ENCODE measurements around the gene SEMA4G. TPM values are rescaled to one million over a fixed set of nuclear protein-coding genes. Genes with fewer than 3 reads are reported as not detected.
A peak's percentile ranks its signal among the peaks of the same experiment; 100 is the strongest.

Gene SEMA4G
- total and polyA plus RNA-seq, 2 of the 13 experiments (the other 11 are each of a cell fraction or from before 2014, with no cell fraction given) = 46.2 to 207 TPM

GRCh38 chr10:101012525-101013364 is 43.4 kb downstream of the SEMA4G start (continued):
- TF ChIP-seq, protein P1, sequence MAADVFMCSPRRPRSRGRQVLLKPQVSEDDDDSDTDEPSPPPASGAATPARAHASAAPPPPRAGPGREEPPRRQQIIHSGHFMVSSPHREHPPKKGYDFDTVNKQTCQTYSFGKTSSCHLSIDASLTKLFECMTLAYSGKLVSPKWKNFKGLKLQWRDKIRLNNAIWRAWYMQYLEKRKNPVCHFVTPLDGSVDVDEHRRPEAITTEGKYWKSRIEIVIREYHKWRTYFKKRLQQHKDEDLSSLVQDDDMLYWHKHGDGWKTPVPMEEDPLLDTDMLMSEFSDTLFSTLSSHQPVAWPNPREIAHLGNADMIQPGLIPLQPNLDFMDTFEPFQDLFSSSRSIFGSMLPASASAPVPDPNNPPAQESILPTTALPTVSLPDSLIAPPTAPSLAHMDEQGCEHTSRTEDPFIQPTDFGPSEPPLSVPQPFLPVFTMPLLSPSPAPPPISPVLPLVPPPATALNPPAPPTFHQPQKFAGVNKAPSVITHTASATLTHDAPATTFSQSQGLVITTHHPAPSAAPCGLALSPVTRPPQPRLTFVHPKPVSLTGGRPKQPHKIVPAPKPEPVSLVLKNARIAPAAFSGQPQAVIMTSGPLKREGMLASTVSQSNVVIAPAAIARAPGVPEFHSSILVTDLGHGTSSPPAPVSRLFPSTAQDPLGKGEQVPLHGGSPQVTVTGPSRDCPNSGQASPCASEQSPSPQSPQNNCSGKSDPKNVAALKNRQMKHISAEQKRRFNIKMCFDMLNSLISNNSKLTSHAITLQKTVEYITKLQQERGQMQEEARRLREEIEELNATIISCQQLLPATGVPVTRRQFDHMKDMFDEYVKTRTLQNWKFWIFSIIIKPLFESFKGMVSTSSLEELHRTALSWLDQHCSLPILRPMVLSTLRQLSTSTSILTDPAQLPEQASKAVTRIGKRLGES (CRISPR knock-in tag; IDR thresholded peaks at IDR 0.05; ENCODE audit: borderline replicate concordance) = no peak
- peak; percentile 88 to 93; a peak in 3 of 4 replicates for TF ChIP-seq HMGXB4 (CRISPR knock-in tag; IDR thresholded peaks at IDR 0.05; ENCODE audit: borderline replicate concordance in 1 of 2, low read depth in 1 of 2)
- TF ChIP-seq ZNF781 (CRISPR knock-in tag; IDR thresholded peaks at IDR 0.05; ENCODE audit: borderline replicate concordance, not compliant biosample characterization) = no peak
- no peak for TF ChIP-seq CBX2 (IDR thresholded peaks at IDR 0.05; ENCODE audit: low read depth, low read length)
- no peak for TF ChIP-seq CBX2 (CRISPR knock-in tag; IDR thresholded peaks at IDR 0.05; ENCODE audit: low read depth)
- TF ChIP-seq MAFK (conservative IDR thresholded peaks at IDR 0.05 in 1 of 2, IDR thresholded peaks at IDR 0.05 in 1 of 2; ENCODE audit: low read length in 2 of 2) = no peak
- TF ChIP-seq FOSL2 (CRISPR knock-in tag; IDR thresholded peaks at IDR 0.05) = peak; percentile 81
- no peak; the same call in 1 of the 2 replicates for TF ChIP-seq FOXK1 (CRISPR knock-in tag; IDR thresholded peaks at IDR 0.05; ENCODE audit: borderline replicate concordance, low read depth)
- peak; percentile 43; the same call in 1 of the 2 replicates for TF ChIP-seq TBX2 (CRISPR knock-in tag; IDR thresholded peaks at IDR 0.05; ENCODE audit: borderline replicate concordance)
- TF ChIP-seq MIER2 (CRISPR knock-in tag; IDR thresholded peaks at IDR 0.05) = no peak
- no peak; the same call in 1 of the 2 replicates for TF ChIP-seq HOXA3 (CRISPR knock-in tag; IDR thresholded peaks at IDR 0.05)
- no peak for TF ChIP-seq AKAP8 (CRISPR knock-in tag; IDR thresholded peaks at IDR 0.05)
- TF ChIP-seq ZNF615 (CRISPR knock-in tag; IDR thresholded peaks at IDR 0.05; ENCODE audit: borderline replicate concordance) = 0 out of 2 replicates have a peak, but pooled peaks have one; percentile 60
- peak; percentile 13; the same call in 1 of the 2 replicates for TF ChIP-seq MAX (IDR thresholded peaks at IDR 0.05)
- TF ChIP-seq PAF1 (CRISPR knock-in tag; IDR thresholded peaks at IDR 0.05) = no peak
- peak; percentile 74 for TF ChIP-seq CCAR2 (optimal IDR thresholded peaks at IDR 0.05; ENCODE audit: low read depth, low read length)
- no peak for TF ChIP-seq TFDP2 (CRISPR knock-in tag; IDR thresholded peaks at IDR 0.05)
- no peak for TF ChIP-seq BCL3 (CRISPR knock-in tag; IDR thresholded peaks at IDR 0.05)
